HS-27A (cell line): ENCODE results near the gene PLP2.

ENCODE experiments used
- DNase-seq: peaks from one replicate; pipeline ENCODE4 v3.0.0-alpha.2; 2012; ENCODE audit warnings: low read depth, missing footprints

PLP2 gene

GRCh38 chrX:49209434-49210251, 37.9 kb downstream of the PLP2 start:
- DNase-seq: no peak

GRCh38 chrX:49210406-49210805, 38.7 kb downstream of the PLP2 start:
- no peak for DNase-seq

- no peak for DNase-seq
These were observed 39.4 kb downstream of the PLP2 start for GRCh38 chrX:49211074-49211473.

GRCh38 chrX:49212209-49212608, 40.5 kb downstream of the PLP2 start:
- DNase-seq: no peak

- no peak for DNase-seq
These were observed 41.2 kb downstream of the PLP2 start for GRCh38 chrX:49212861-49213260.

- no peak for DNase-seq
These were observed 42.7 kb downstream of the PLP2 start for GRCh38 chrX:49214416-49214815.

GRCh38 chrX:49214996-49215526, 43.4 kb downstream of the PLP2 start:
- DNase-seq: no peak

GRCh38 chrX:49220100-49220499, 48.4 kb downstream of the PLP2 start:
- no peak for DNase-seq

- no peak for DNase-seq
These were observed 50.2 kb downstream of the PLP2 start for GRCh38 chrX:49221868-49222267.
